ENCODE results near the gene EFS. TPM values are rescaled to one million over a fixed set of nuclear protein-coding genes. Genes with fewer than 3 reads are reported as not detected.

EFS gene
- total RNA-seq, 1 donor from 2014 or later, result 69.6 TPM

DNA sequence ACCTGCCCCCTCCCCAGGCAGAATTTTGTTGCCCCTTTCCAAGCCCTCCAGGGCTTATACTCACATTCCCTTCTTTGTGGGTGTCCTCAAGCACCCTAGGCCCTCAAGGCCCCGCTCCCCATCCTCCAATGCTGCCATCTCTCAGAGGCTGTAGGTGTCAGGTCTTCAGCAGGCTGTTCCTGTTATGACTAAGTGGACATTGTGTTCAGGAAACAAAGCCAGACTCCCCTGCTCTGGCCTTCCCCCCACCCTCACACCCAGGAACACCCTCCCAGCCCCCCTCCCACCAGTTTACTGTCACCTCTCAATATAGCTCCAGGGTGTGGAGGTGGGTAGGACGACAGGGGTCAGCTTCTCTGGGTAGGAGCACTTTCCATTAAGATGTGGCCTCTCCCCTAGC lies 44.5 kb upstream of the EFS start:
- Mint-ChIP-seq H3K36me3 (ENCODE audit: insufficient read depth) (no peaks in the 10 kb centered on the region), H3K4me3 (ENCODE audit: low read depth) (no peak overlapping the region), H3K27ac (no peak overlapping the region), H3K9me3 (ENCODE audit: low read depth) (no peaks in the 10 kb centered on the region), H3K27me3 (peaks cover 39% of the 10 kb centered on the region), H3K4me1 (ENCODE audit: low read depth) (peaks cover 4% of the 10 kb centered on the region)
- TF ChIP-seq, protein P1, sequence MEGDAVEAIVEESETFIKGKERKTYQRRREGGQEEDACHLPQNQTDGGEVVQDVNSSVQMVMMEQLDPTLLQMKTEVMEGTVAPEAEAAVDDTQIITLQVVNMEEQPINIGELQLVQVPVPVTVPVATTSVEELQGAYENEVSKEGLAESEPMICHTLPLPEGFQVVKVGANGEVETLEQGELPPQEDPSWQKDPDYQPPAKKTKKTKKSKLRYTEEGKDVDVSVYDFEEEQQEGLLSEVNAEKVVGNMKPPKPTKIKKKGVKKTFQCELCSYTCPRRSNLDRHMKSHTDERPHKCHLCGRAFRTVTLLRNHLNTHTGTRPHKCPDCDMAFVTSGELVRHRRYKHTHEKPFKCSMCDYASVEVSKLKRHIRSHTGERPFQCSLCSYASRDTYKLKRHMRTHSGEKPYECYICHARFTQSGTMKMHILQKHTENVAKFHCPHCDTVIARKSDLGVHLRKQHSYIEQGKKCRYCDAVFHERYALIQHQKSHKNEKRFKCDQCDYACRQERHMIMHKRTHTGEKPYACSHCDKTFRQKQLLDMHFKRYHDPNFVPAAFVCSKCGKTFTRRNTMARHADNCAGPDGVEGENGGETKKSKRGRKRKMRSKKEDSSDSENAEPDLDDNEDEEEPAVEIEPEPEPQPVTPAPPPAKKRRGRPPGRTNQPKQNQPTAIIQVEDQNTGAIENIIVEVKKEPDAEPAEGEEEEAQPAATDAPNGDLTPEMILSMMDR (IDR thresholded peaks at IDR 0.05; ENCODE audit: unreplicated experiment), result no peak
- no peak for DNase-seq (ENCODE audit: low spot score, unreplicated experiment)

DNA sequence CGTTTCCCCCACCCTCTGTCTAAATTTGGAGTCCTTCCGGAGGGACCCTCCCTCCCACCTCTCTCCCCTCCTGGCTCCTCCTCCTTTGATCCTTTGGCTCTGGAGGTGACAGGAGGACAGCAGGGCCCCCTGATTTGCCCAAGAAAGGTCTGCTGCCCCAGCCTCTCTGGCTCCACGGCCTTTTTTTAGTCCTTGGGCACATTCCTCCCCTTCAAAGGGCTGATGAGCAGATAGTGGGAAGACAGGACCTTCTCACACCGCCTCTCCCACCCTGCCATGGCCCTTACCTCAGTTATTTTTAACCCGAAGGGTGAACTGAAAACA lies 43.3 kb upstream of the EFS start:
- no peaks in the 10 kb centered on the region for H3K36me3 Mint-ChIP-seq (ENCODE audit: insufficient read depth)
- no peaks in the 10 kb centered on the region for H3K9me3 Mint-ChIP-seq (ENCODE audit: low read depth)
- no peak overlapping the region for H3K27ac Mint-ChIP-seq
- TF ChIP-seq, protein P1 (IDR thresholded peaks at IDR 0.05; ENCODE audit: unreplicated experiment), result no peak
- DNase-seq (ENCODE audit: low spot score, unreplicated experiment), result no peak
- no peak overlapping the region for H3K4me3 Mint-ChIP-seq (ENCODE audit: low read depth)
- peaks cover 4% of the 10 kb centered on the region for H3K4me1 Mint-ChIP-seq (ENCODE audit: low read depth)
- peaks cover 48% of the 10 kb centered on the region for H3K27me3 Mint-ChIP-seq

DNA sequence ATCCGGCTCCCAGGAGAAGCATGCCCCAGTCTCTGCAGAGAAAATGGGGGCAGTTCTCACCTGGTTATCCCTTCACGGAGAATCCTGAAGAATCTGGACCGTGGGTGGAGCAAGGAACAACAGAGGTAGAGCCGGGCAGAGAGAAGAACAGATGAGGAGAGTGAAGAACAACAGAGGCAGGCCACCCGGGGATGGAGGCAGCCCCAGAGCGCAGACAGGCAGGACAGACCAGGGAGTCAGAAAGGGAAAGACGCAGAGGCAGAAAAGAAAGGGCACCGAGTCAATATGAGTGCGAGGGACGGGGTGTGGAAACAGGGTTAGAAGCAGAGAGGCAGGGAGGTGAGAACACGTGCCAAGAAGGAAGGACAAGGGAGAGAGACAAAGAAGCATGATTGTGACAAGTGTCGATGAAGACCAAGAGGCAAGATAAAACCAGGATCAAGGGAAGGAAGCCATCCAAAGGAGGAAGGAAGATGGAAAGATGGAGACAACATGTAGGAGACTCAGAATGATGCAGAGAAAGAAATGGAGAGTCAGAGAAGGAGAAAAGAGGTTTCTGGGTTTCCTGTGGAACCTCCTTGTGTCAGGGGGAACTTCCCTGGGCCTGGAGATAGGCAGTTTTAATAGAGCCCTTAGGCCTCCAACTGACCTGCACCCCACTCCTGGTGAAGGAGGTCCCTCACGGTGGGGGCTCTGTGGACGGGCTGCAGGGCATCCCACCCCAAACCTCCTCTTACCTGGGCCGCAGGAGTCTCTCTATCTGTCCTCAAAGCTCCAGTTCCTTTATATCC lies 42.7 kb upstream of the EFS start, which contains the start of gene MYH6:
Gene MYH6, minus strand, starts transcription at position 758 of the 791 bp plus-strand sequence. CDS start 1,050 bp downstream, outside the sequence.
- DNase-seq (ENCODE audit: low spot score, unreplicated experiment), result no peak
- Mint-ChIP-seq H3K36me3 (ENCODE audit: insufficient read depth) (no peaks in the 10 kb centered on the region), H3K27me3 (peaks cover 53% of the 10 kb centered on the region), H3K27ac (no peak within 1 kb of the TSS), H3K4me3 (ENCODE audit: low read depth) (no peak within 1 kb of the TSS), H3K9me3 (ENCODE audit: low read depth) (no peaks in the 10 kb centered on the region), H3K4me1 (ENCODE audit: low read depth) (peaks cover 4% of the 10 kb centered on the region)
- TF ChIP-seq, protein P1 (IDR thresholded peaks at IDR 0.05; ENCODE audit: unreplicated experiment), result no peak

DNA sequence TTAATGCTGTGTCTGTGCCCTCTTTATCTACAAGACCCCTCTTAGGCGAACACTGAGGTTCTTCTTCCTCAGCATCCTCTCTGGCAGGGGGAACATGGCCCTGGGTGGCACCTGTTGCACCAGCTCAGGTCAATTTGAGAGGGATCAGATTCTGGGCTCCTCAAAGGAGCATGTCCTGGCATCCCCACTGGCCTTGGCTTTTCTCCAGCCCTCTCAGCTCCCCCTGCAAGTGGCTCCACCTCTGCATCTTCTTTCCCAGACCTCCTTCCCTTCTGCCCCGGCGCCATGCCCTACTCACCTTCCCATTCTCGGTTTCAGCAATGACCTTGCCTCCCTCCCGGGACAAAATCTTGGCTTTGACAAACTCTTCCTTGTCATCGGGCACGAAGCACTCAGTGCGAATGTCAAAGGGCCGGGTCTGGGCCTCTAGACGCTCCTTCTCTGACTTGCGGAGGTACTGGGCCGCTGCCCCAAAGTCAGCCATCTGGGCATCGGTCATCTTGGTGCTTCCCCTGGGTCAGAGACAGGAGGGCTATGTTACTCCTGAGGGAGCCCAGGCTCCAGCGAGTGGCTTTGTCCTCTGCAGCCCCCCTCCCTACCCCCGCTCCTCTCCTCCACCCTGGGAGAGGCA lies 41.9 kb upstream of the EFS start:
- TF ChIP-seq, protein P1 (IDR thresholded peaks at IDR 0.05; ENCODE audit: unreplicated experiment), result no peak
- Mint-ChIP-seq H3K36me3 (ENCODE audit: insufficient read depth) (no peaks in the 10 kb centered on the region), H3K27ac (no peak overlapping the region), H3K27me3 (peaks cover 57% of the 10 kb centered on the region), H3K9me3 (ENCODE audit: low read depth) (no peaks in the 10 kb centered on the region), H3K4me3 (ENCODE audit: low read depth) (no peak overlapping the region), H3K4me1 (ENCODE audit: low read depth) (peaks cover 4% of the 10 kb centered on the region)
- no peak for DNase-seq (ENCODE audit: low spot score, unreplicated experiment)

DNA sequence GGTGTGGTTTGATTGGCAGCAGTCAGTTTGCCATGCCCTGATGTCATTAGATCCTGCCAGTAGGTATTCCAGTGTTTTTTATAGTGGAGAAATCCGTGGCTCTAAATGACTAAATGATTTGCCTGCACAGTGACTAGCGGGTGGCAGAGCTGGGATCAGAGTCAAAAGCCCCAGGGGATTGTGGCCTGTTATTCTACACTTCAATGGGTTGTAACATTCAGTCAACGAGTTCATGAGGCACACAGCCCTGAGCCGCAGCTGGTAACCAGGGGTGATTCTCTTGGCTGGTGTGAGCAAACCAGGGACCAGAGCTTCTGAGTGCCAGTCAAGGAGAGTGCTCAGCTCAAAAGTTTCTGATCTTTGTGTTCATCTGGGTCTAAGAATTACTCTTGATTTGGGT lies 41.3 kb upstream of the EFS start:
- H3K36me3 Mint-ChIP-seq (ENCODE audit: insufficient read depth), result no peaks in the 10 kb centered on the region
- H3K4me3 Mint-ChIP-seq (ENCODE audit: low read depth), result no peak overlapping the region
- H3K4me1 Mint-ChIP-seq (ENCODE audit: low read depth), result peaks cover 4% of the 10 kb centered on the region
- no peak overlapping the region for H3K27ac Mint-ChIP-seq
- H3K27me3 Mint-ChIP-seq, result peaks cover 61% of the 10 kb centered on the region
- no peaks in the 10 kb centered on the region for H3K9me3 Mint-ChIP-seq (ENCODE audit: low read depth)
- TF ChIP-seq, protein P1 (IDR thresholded peaks at IDR 0.05; ENCODE audit: unreplicated experiment), result no peak
- no peak for DNase-seq (ENCODE audit: low spot score, unreplicated experiment)
